Upper lobe of right lung (tissue), 1 donor: Measurements from ENCODE around the gene UNC80. TPM values are rescaled to one million over a fixed set of nuclear protein-coding genes. Genes with fewer than 3 reads are reported as not detected.

Source experiments
- ATAC-seq: fragments of 200-7000 bp; cut with Tn5 transposase; one replicate; pipeline ENCODE4 v1.9.1; 2020; ENCODE audit warnings: mild to moderate bottlenecking, moderate library complexity
- DNase-seq: peaks from one replicate; pipeline ENCODE4 v3.0.0-alpha.2; 2020
- H3K27ac ChIP-seq: fragments of 200-600 bp; one replicate; pipeline ENCODE4 v1.8.0; 2022
- H3K27me3 ChIP-seq: fragments of 200-600 bp; one replicate; pipeline ENCODE4 v1.8.0; 2022; ENCODE audit warnings: mild to moderate bottlenecking
- H3K36me3 ChIP-seq: fragments of 200-600 bp; one replicate; pipeline ENCODE4 v1.8.0; 2022
- H3K4me1 ChIP-seq: fragments of 200-600 bp; one replicate; pipeline ENCODE4 v1.8.0; 2022
- H3K4me3 ChIP-seq: fragments of 200-600 bp; one replicate; pipeline ENCODE4 v1.8.0; 2022; ENCODE audit warnings: mild to moderate bottlenecking
- H3K9me3 ChIP-seq: fragments of 200-600 bp; one replicate; pipeline ENCODE4 v1.8.0; 2022
- CTCF ChIP-seq: fragments of 200-600 bp; IDR thresholded peaks from one replicate; pipeline ENCODE4 v1.8.0; 2022; ENCODE audit warnings: antibody characterized with exemption
- intact Hi-C: fragments of 100-400 bp; cut with DNase I; formaldehyde crosslinking; loops from one replicate; pipeline ENCODE4 v1.11.0; 2022
- total RNA-seq: library from RNA; stranded (reverse); fragmentation: NEBNext Ultra II Directional; extraction: Animal tissue kit (Norgen Biotek cat#: 25700); gene quantifications from one replicate; pipeline ENCODE4 v1.2.1, GENCODE V29; 2021
- donor health status: DM: no; HTN: yes; CAD: no; lungs with severe emphysema.

Gene UNC80
- total RNA-seq, 1 donor from 2014 or later = not detected

GRCh38 chr2:209830722-209831465, 59.3 kb downstream of the UNC80 start:
- TF ChIP-seq CTCF = no peak
- intact Hi-C loops = no loop called here
- H3K36me3 ChIP-seq = no peaks in the 10 kb centered on the region
- ATAC-seq (no peak), DNase-seq (no peak)
- H3K9me3 ChIP-seq = no peaks in the 10 kb centered on the region
- no peak overlapping the region for H3K4me3 ChIP-seq
- H3K27ac ChIP-seq = no peak overlapping the region
- H3K27me3 ChIP-seq = no peaks in the 10 kb centered on the region
- H3K4me1 ChIP-seq = no peaks in the 10 kb centered on the region

DNA sequence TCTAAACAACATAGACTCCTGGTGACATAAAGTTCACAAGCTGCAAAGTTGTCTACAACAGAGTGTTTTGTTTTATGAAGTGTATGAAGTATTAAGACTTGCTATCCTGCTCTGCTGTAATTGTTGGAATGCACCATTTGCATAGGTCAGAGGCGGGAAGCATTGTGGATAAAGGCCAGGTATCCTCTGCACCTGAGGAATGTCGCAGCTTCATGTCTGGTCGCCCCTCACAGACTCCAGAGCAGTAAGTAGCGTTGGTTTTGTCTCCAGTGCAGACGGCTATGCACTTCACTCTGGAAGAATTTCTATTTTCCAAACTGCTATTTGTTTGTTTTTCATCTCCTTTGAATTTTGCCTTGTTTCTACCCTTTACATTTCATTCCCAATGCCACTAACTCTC, 63.1 kb downstream of the UNC80 start:
- DNase-seq (no peak), ATAC-seq (no peak)
- H3K4me1 ChIP-seq = no peaks in the 10 kb centered on the region
- no peaks in the 10 kb centered on the region for H3K36me3 ChIP-seq
- H3K4me3 ChIP-seq = no peak overlapping the region
- no peaks in the 10 kb centered on the region for H3K9me3 ChIP-seq
- no peaks in the 10 kb centered on the region for H3K27me3 ChIP-seq
- intact Hi-C loops = no loop called here
- no peak overlapping the region for H3K27ac ChIP-seq
- TF ChIP-seq CTCF = no peak

GRCh38 chr2:209840434-209840833, 68.8 kb downstream of the UNC80 start:
- H3K36me3 ChIP-seq = no peaks in the 10 kb centered on the region
- no peaks in the 10 kb centered on the region for H3K4me1 ChIP-seq
- no peak overlapping the region for H3K27ac ChIP-seq
- H3K9me3 ChIP-seq = no peaks in the 10 kb centered on the region
- intact Hi-C loops = no loop called here
- ATAC-seq (no peak), DNase-seq (no peak)
- H3K27me3 ChIP-seq = no peaks in the 10 kb centered on the region
- no peak overlapping the region for H3K4me3 ChIP-seq
- TF ChIP-seq CTCF = no peak

DNA sequence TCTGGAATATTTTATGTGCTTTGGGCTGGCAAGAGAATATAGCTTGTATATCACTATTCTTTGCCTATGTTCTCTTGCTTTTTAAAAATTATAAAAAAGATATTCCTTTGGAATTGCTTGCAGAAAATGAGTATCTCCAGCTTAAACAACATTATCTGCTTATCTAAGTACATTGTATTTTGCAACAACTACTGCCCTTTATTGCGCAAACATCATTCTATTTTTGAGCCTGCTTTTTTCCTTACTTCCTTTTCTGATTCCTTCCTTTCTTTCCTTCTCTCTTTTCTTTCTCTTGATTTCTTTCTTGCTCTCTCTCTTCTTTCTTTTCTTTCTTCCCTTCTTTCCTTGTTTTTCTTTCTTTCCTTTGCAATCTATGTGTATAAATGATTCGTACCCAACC, 74.0 kb downstream of the UNC80 start:
- no peak for TF ChIP-seq CTCF
- DNase-seq (no peak), ATAC-seq (no peak)
- Histone ChIP-seq H3K4me3 (no peak overlapping the region), H3K36me3 (no peaks in the 10 kb centered on the region), H3K4me1 (no peaks in the 10 kb centered on the region), H3K9me3 (no peaks in the 10 kb centered on the region), H3K27ac (no peak overlapping the region), H3K27me3 (no peaks in the 10 kb centered on the region)
- intact Hi-C loops = no loop called here

- H3K36me3 ChIP-seq = no peaks in the 10 kb centered on the region
- ATAC-seq (no peak), DNase-seq (no peak)
- H3K27ac ChIP-seq = no peak overlapping the region
- H3K4me3 ChIP-seq = no peak overlapping the region
- no peaks in the 10 kb centered on the region for H3K27me3 ChIP-seq
- TF ChIP-seq CTCF = no peak
- H3K4me1 ChIP-seq = no peaks in the 10 kb centered on the region
- no peaks in the 10 kb centered on the region for H3K9me3 ChIP-seq
- intact Hi-C loops = no loop called here
Observed at GRCh38 chr2:209864716-209865295, 93.2 kb downstream of the UNC80 start.
